Middle frontal gyrus (tissue), 1 donor: ENCODE data around the gene FRS2.

Experiments used
- DNase-seq: peaks from one replicate; pipeline ENCODE4 v3.0.0-alpha.2; 2015; ENCODE audit warnings: low spot score; ENCODE audit errors: extremely low spot score

Gene FRS2

GRCh38 chr12:69500631-69501030 is 30.4 kb downstream of the FRS2 start:
- no peak for DNase-seq

GRCh38 chr12:69501154-69501895 is 31.1 kb downstream of the FRS2 start:
- DNase-seq = no peak

- DNase-seq = no peak
Observed at GRCh38 chr12:69502345-69503081, 32.3 kb downstream of the FRS2 start.

- no peak for DNase-seq
Observed at GRCh38 chr12:69508091-69508490, 37.9 kb downstream of the FRS2 start.

- DNase-seq = no peak
Observed at GRCh38 chr12:69508621-69509020, 38.4 kb downstream of the FRS2 start.

GRCh38 chr12:69509308-69509736 is 39.1 kb downstream of the FRS2 start:
- no peak for DNase-seq

GRCh38 chr12:69509904-69510827 is 40.0 kb downstream of the FRS2 start:
- DNase-seq = no peak

- no peak for DNase-seq
Observed at GRCh38 chr12:69511016-69511415, 40.8 kb downstream of the FRS2 start.

GRCh38 chr12:69511469-69512267 is 41.5 kb downstream of the FRS2 start:
- no peak for DNase-seq

GRCh38 chr12:69512820-69513219 is 42.6 kb downstream of the FRS2 start:
- no peak for DNase-seq

GRCh38 chr12:69513297-69513696 is 43.1 kb downstream of the FRS2 start:
- DNase-seq = no peak

GRCh38 chr12:69514111-69514510 is 43.9 kb downstream of the FRS2 start:
- DNase-seq = no peak

GRCh38 chr12:69514845-69515244 is 44.7 kb downstream of the FRS2 start:
- no peak for DNase-seq

GRCh38 chr12:69515394-69515930 is 45.3 kb downstream of the FRS2 start:
- no peak for DNase-seq

GRCh38 chr12:69516950-69517349 is 46.8 kb downstream of the FRS2 start:
- no peak for DNase-seq

- no peak for DNase-seq
Observed at GRCh38 chr12:69517406-69517805, 47.2 kb downstream of the FRS2 start.

GRCh38 chr12:69519871-69520270 is 49.7 kb downstream of the FRS2 start:
- no peak for DNase-seq

GRCh38 chr12:69523433-69524330 is 53.5 kb downstream of the FRS2 start:
- DNase-seq = no peak

GRCh38 chr12:69524331-69524630 is 54.1 kb downstream of the FRS2 start:
- no peak for DNase-seq
